GM23338 (cell line): ENCODE results near the gene RXFP1.
"Not testable (repeated sequence)": the region's sequence is repeated elsewhere in the genome, so short reads cannot be mapped to it uniquely, and the experiment has no call there.

Experiments used
- EZH2 ChIP-seq: fragments of 200-600 bp; sonication (generic); IDR thresholded peaks from one replicate; pipeline ENCODE4 v1.8.0; 2017; ENCODE audit warnings: antibody characterized with exemption, mild to moderate bottlenecking, low read depth; ENCODE audit not compliant: unreplicated experiment
- EZH2phosphoT487 ChIP-seq: fragments of 200-600 bp; sonication (generic); IDR thresholded peaks from one replicate; pipeline ENCODE4 v1.8.1; 2018; ENCODE audit warnings: antibody characterized with exemption; ENCODE audit not compliant: unreplicated experiment
- POLR2AphosphoS5 ChIP-seq: IDR thresholded peaks from 2 replicates; pipeline ENCODE4 v1.6.1; 2016; ENCODE audit warnings: antibody characterized with exemption, low read depth
- STAT1 ChIP-seq: IDR thresholded peaks from one replicate; pipeline ENCODE4 v1.6.1; 2016; ENCODE audit warnings: antibody characterized with exemption; ENCODE audit not compliant: unreplicated experiment
- TF ChIP-seq, protein P1 (sequence below), 2 experiments: fragments of 200-600 bp in 1 of 2; sonication (generic) in 1 of 2; conservative IDR thresholded peaks; 2 replicates each; pipeline versions ENCODE4 v1.5.1 to v1.6.1; 2016 to 2017; ENCODE audit warnings: antibody characterized with exemption in 2 of 2, low read depth in 2 of 2, mild to moderate bottlenecking in 2 of 2, moderate library complexity in 1 of 2

DNA sequence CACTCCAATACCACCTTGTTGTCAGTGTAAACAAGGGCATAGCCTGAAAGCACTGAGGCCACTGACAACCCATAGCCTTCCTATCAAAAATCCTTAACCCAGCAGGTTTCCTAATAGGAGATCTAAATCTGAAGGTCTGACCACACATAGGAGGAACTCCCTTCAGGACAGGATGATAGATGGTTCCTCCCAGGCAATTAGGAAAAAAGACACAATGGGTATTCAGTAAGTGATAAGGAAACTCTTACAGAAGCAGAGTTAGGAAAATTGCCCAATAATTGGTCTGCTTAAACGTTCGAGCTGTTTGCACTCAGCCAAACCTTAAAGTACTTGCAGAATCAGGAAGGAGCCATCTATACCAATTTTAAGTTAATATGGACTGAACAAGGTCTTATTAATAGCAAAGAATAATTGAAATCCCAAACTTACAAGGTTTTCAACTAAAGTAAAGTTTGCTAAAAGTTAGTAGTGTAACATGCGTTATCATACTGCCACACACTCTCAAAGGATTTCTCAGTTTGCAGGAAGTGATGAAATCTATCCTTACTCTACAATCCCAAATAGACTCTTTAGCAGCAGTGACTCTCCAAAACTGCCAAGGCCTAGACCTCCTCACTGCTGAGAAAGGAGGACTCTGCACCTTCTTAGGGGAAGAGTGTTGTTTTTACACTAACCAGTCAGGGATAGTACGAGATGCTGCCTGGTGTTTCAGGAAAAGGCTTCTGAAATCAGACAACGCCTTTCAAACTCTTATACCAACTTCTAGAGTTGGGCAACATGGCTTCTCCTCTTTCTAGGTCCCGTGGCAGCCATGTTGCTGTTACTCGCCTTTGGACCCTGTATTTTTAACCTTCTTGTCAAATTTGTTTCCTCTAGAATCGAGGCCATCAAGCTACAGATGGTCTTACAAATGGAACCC is 142.3 kb downstream of the RXFP1 start:
- TF ChIP-seq, protein P1, sequence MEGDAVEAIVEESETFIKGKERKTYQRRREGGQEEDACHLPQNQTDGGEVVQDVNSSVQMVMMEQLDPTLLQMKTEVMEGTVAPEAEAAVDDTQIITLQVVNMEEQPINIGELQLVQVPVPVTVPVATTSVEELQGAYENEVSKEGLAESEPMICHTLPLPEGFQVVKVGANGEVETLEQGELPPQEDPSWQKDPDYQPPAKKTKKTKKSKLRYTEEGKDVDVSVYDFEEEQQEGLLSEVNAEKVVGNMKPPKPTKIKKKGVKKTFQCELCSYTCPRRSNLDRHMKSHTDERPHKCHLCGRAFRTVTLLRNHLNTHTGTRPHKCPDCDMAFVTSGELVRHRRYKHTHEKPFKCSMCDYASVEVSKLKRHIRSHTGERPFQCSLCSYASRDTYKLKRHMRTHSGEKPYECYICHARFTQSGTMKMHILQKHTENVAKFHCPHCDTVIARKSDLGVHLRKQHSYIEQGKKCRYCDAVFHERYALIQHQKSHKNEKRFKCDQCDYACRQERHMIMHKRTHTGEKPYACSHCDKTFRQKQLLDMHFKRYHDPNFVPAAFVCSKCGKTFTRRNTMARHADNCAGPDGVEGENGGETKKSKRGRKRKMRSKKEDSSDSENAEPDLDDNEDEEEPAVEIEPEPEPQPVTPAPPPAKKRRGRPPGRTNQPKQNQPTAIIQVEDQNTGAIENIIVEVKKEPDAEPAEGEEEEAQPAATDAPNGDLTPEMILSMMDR (conservative IDR thresholded peaks at IDR 0.05; ENCODE audit: low read depth in 2 of 2) = not testable (repeated sequence)
- TF ChIP-seq POLR2AphosphoS5, EZH2phosphoT487, EZH2, STAT1: not testable (repeated sequence)
